HG02678 (cell line): ENCODE results near the gene PRKD2.
"Not testable (repeated sequence)": the region's sequence is repeated elsewhere in the genome, so short reads cannot be mapped to it uniquely, and the experiment has no call there.

Experiments used
- ATAC-seq: cut with Tn5 transposase; IDR thresholded peaks from one replicate; pipeline ENCODE4 v1.9.1; 2021; ENCODE audit warnings: mild to moderate bottlenecking, moderate library complexity; ENCODE audit not compliant: unreplicated experiment

PRKD2 gene

DNA sequence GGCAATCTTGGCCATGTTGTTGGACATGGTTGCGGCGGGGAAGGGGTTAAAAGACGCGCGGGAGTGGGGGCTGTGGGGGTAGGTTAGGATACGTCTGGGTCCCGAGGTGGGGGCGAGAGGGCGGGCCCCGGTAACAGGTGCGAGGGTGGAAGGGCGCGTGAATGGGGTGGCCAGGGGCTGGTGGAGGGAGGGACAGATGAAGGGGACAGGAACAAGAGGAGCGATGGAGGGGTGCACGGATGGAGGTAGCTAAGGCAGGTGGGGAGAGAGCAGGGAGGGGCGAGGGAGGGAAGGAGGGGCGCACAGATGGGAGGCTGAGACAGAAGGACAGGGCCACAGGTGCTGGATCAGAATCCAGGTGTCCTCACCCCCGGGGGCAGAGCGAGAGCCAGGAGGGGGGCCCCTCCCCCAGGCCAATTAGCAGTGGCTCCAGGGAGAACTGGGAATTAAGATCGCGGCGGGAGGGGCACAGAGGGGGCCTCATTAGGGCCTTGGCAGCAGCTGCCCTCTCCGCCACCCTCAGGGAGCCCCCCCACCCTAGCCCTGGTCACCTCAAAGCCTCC is 82.2 kb downstream of the PRKD2 start:
- no peak for ATAC-seq

DNA sequence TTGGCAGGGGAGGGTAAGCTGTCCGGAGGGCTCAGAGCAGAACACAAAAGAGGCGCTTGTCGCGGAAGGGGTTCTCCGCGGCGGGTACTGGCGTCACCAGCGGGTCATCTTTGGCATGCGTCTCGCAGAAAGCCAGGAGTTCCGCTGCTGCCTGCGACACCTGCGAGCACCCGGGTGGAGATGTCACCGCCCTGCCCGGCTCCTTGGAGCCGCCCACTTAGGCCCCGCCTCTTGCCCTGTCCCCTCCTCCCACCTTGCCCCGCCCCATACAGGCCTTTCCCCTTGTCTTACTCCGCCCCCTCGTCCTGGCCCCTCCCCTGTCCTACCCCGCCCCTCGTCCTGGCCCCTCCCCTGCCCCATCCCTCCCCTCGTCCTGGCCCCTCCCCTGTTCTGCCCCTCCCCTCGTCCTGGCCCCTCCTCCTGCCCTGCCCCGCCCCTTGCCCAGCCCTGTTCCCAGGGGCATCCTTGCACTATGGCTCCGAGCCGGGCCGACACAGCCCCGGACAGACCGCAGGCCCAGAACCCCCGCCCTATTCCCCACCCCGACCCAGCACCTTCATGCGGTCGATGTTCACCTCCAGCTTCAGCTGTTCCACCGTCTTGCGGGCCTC is 82.8 kb downstream of the PRKD2 start:
- ATAC-seq: peak; percentile 58

DNA sequence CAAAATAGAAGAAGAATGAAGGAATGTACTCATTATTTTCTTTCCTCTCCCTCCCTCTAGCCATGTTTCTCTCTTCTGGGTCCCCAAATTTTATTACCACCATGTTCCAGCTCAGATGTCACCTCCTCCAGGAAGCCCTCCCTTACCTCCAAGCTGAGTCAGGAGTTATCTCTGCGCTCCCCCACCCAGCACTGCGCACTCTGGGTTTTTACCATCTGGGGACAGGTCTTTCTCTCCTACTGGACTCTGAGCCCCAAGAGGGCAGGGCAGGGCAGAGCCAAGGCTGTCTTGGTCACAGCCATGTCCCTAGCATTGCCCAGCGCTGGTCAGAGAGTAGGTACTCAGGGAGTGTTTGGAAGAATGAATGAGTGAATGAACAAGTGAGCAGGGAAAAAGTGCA is 83.8 kb downstream of the PRKD2 start:
- ATAC-seq: no peak

DNA sequence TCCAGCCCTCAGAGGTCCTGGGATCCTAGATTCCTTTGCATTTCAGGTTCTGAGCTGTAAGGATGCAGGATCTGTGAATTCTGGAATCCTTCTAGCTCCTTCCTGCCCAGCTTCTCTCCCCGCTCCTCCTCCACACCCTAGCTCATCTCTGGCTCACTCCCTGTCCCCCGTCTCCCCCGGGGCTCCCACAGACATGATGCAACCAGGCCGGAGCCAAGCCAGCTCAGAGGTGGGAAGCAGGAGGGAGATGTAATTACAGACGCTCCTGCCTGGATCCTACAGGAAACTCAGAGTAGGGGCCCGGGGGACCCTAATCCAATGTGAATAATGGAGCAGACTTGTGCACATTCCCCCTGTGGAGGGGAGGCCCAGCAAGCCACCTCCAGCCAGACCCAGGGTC is 85.4 kb downstream of the PRKD2 start:
- no peak for ATAC-seq

DNA sequence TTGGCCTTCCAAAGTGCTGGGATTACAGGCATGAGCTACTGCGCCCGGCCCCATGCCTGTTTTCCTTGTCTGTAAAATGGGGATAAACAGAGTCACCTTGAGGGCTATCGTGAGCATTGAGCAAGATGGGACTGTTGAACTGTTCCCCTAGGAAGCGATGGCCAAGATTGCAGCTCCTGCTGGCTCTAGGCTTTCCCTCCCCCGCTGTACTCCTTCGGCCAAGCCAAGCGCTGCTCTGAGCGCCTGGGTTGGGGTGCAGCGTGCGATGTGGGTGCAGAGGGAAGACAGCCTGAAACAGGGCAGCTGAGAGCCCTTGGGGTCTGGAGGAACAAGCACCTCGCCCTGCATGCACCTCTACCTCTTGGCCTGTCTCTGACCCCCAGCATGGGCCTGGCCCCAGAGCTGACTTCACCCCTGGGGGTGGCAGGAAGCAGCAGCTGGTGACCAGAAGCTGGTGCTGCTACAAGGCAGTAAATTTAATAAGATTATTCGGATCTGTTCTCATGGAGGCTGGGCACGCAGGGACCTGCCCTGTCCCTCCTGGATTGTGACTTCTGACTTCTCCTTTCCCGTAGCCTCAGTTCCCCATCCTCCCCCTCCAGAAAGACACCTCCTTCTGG is 86.2 kb downstream of the PRKD2 start:
- no peak for ATAC-seq

DNA sequence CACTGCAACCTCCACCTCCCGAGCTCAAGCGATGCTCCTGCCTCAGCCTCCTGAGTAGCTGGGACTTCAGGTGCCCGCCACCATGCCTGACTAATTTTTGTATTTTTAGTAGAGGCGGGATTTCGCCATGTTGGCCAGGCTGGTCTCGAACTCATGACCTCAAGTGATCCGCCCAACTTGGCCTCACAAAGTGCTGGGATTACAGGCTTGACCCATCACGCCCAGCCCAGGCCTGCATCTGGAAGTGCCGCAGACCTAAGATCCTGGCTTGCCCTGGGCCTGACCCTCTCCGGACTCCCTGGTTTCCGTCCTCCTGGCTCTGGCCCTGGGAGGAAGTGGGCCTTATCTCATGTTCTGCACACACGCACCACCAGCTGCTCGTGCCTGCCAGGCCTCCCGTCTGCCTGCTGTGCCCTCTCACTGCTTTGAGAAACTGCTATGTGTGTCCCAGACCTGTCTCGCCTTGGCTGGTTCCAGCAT is 87.3 kb downstream of the PRKD2 start:
- no peak for ATAC-seq

GRCh38 chr19:46628970-46629369 is 87.9 kb downstream of the PRKD2 start:
- ATAC-seq: not testable (repeated sequence)

GRCh38 chr19:46626446-46626845 is 90.5 kb downstream of the PRKD2 start:
- no peak for ATAC-seq

DNA sequence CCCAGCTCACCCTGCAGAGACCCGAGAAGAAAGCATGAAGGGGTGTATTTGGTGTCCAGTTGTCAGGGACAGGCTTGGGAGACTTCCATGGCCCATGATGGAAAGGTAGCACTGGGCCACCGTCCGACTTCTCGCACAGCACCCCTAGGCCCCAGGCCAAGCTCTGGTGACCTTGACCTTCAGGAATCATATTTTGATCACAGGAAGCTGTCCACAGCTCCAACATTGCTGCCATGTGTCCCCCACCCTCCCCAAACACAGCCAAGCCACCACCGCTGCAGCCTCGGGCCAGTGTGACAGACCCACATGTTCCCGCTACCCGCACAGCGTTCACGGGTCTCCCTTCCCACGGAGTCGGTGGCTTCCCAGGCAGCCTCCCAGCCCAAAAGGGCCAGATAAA is 91.2 kb downstream of the PRKD2 start:
- no peak for ATAC-seq

- ATAC-seq: no peak
These were observed 91.8 kb downstream of the PRKD2 start, which contains the start of gene PTGIR for GRCh38 chr19:46624958-46625661. Gene PTGIR (minus strand): TSS chr19:46625089. CDS start chr19:46624225, 864 bp downstream.
